Smooth muscle cell (in vitro differentiated cells): ENCODE results near the gene FAM72B. TPM values are rescaled to one million over a fixed set of nuclear protein-coding genes. Genes with fewer than 3 reads are reported as not detected.
"Not testable (repeated sequence)": the region's sequence is repeated elsewhere in the genome, so short reads cannot be mapped to it uniquely, and the experiment has no call there.

Source experiments
- DNase-seq: peaks from one replicate; lab custom pipeline; 2025; ENCODE audit not compliant: unreplicated experiment; lab: John Stamatoyannopoulos, UW
- H2AFZ ChIP-seq: fragments of 200-600 bp; sonication (generic); 2 replicates; pipeline ENCODE4 v1.6.0; 2016; ENCODE audit warnings: antibody characterized with exemption, low read depth, mild to moderate bottlenecking
- H3F3A ChIP-seq: fragments of 200-600 bp; sonication (generic); 2 replicates; pipeline ENCODE4 v1.6.0; 2017; ENCODE audit warnings: antibody characterized with exemption, low read depth
- H3K27ac ChIP-seq: fragments of 200-600 bp; sonication (generic); 2 replicates; pipeline ENCODE4 v1.5.1; 2016; ENCODE audit warnings: low read depth, mild to moderate bottlenecking
- H3K27me3 ChIP-seq: fragments of 200-600 bp; sonication (generic); 2 replicates; pipeline ENCODE4 v1.6.1; 2016; ENCODE audit warnings: low read depth, mild to moderate bottlenecking
- H3K36me3 ChIP-seq: fragments of 200-600 bp; sonication (generic); 2 replicates; pipeline ENCODE4 v1.5.1; 2016; ENCODE audit warnings: low read depth
- H3K4me1 ChIP-seq: fragments of 200-600 bp; sonication (generic); 2 replicates; pipeline ENCODE4 v1.5.1; 2016; ENCODE audit warnings: low read depth
- H3K4me2 ChIP-seq: fragments of 200-600 bp; sonication (generic); 2 replicates; pipeline ENCODE4 v1.6.0; 2016; ENCODE audit warnings: mild to moderate bottlenecking
- H3K4me3 ChIP-seq: fragments of 200-600 bp; sonication (generic); 2 replicates; pipeline ENCODE4 v1.5.1; 2016; ENCODE audit warnings: mild to moderate bottlenecking
- H3K79me2 ChIP-seq: fragments of 200-600 bp; sonication (generic); 2 replicates; pipeline ENCODE4 v1.6.0; 2016; ENCODE audit warnings: low read depth, mild to moderate bottlenecking
- H3K9ac ChIP-seq: fragments of 200-600 bp; sonication (generic); 2 replicates; pipeline ENCODE4 v1.6.0; 2016; ENCODE audit warnings: low read depth
- H3K9me3 ChIP-seq: fragments of 200-600 bp; sonication (generic); replicated peaks from 2 replicates; pipeline ENCODE4 v1.5.1; 2016; ENCODE audit warnings: low read depth
- H4K20me1 ChIP-seq: fragments of 200-600 bp; sonication (generic); 2 replicates; pipeline ENCODE4 v1.6.0; 2016; ENCODE audit warnings: low read depth
- WGBS: methylation state at CpG from one replicate; pipeline ENCODE4 v1.1.7; 2016; ENCODE audit warnings: low lambda C conversion rate; 5-methylcytosine and 5-hydroxymethylcytosine counted together
- polyA plus RNA-seq: library from polyadenylated mRNA; unstranded; fragments of >200 nt; fragmentation: Nextera tagmentation; extraction: Ambion mirVana; gene quantifications from 2 replicates; pipeline ENCODE4 v1.2.1, GENCODE V29; 2016
- total RNA-seq: library from RNA; depleted of rRNA; stranded (reverse); fragments of >200 nt; gene quantifications from 2 replicates; pipeline ENCODE4 v1.2.3, GENCODE V29; 2014

Gene FAM72B
- total and polyA plus RNA-seq, 2 experiments from 2014 or later: 1.6 to 1.7 TPM

DNA sequence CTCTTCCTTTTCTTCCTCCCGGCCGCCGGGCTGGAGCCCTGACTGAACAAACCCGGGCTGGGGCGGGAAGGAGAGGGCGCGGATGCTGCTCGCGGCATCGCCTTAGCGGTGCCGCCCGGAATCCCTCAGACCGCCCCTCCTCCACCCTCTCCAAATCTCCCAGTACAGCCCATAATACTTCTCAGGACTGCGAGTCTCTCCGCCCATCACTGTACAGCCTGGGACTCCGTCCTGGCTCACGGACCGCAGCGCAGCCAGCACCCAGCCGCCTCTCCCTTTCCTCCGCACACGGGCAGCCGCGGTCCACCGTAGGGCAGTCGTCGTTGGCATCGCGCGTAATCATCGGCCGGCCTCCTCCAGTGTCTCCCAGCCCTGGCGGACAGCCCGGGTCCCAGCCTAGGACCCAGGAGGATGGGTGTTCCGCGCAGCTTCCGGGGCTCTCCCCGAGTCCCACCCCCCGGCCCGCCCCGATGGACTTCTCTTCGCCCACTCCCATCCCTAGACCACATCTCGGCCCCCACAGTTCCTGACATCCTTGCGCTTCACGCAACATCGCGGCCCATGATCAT, 1.1 kb upstream of the FAM72B start:
- not testable (repeated sequence) for H3K9me3 ChIP-seq, DNase-seq, H3K27me3 ChIP-seq, H2AFZ ChIP-seq, H3F3A ChIP-seq, H3K27ac ChIP-seq, H4K20me1 ChIP-seq, H3K79me2 ChIP-seq, H3K36me3 ChIP-seq, H3K9ac ChIP-seq, H3K4me2 ChIP-seq, H3K4me1 ChIP-seq
- no CpG with 5 or more reads among the region's 48 CpGs for WGBS
- H3K4me3 ChIP-seq: peak overlapping the region; percentile 46

DNA sequence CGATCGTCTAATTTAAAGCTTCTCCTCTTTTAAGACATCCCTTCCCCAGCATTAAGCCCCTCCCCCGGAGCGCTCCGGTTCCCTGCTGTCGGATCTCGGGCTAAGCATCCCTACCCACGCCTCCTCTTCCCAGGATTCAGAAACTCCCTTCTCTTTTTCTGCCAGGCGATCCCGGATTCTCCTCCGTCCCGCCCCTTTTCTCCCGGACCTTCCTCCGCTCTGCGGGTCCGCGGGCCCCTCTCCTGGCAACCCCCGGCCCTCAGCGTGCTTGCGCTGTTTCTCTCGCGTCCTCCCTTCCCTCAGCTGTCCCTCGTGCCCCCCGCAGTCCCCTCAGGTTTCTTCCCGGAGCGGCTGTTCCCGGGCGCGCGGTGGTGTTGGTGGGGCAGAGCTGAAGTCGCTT, 273 bp downstream of the FAM72B start:
- no CpG with 5 or more reads among the region's 31 CpGs for WGBS
- not testable (repeated sequence) for H4K20me1 ChIP-seq, DNase-seq, H3K27ac ChIP-seq, H3K36me3 ChIP-seq, H3K79me2 ChIP-seq, H3K27me3 ChIP-seq, H3K9ac ChIP-seq, H3F3A ChIP-seq, H2AFZ ChIP-seq, H3K9me3 ChIP-seq, H3K4me1 ChIP-seq
- peak overlapping the region; percentile 82 for H3K4me2 ChIP-seq
- peak overlapping the region; percentile 56 for H3K4me3 ChIP-seq

DNA sequence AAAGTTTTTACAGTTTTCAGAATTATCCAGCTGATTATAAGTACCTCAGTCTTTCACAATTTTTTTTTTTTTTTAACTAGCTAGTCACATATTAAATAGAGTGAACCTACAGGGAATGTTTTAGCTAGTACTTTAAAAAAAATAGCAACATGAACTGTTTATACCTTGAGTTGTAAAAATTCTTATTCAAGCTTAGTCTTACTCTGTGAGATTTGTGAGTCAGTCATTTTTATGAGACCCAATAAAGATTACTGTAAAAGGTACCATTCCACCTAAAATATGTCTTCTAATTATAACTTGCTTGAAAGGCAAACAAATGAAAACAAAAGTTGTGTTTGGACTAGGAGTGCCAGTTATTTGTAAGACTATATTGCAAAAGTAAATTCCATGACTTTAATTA, 5.9 kb downstream of the FAM72B start:
- not testable (repeated sequence) for H4K20me1 ChIP-seq, H3K9me3 ChIP-seq, H3K4me3 ChIP-seq, DNase-seq, H3K27me3 ChIP-seq, H3K9ac ChIP-seq, H3K79me2 ChIP-seq, H2AFZ ChIP-seq, H3K36me3 ChIP-seq, H3F3A ChIP-seq, H3K27ac ChIP-seq, H3K4me2 ChIP-seq, H3K4me1 ChIP-seq

DNA sequence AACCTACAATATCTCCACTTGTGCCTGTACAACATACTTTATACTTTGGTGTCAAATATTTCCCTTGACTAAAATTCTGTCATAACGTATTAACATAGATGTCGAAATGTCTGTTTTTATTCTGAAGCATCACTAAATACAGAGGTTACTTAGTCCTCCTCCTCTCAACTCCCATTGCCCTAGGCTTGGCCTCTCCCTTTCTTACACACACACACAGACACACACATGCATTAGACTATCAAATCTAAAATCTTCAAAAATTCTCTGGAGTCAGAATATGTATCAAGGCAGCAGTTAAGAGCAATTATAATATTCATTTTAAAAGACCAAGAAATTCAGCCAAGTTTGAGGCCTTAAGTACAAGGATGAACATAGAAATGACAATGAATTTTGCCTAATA, 7.5 kb downstream of the FAM72B start:
- H3K4me3 ChIP-seq, H3K36me3 ChIP-seq, H3K4me1 ChIP-seq, H3K9ac ChIP-seq, H3K27ac ChIP-seq, H2AFZ ChIP-seq, H3F3A ChIP-seq, H3K4me2 ChIP-seq, H3K9me3 ChIP-seq, DNase-seq, H3K27me3 ChIP-seq, H3K79me2 ChIP-seq, H4K20me1 ChIP-seq: not testable (repeated sequence)
- WGBS: 100% methylated on average over 1 of the region's 2 CpGs

DNA sequence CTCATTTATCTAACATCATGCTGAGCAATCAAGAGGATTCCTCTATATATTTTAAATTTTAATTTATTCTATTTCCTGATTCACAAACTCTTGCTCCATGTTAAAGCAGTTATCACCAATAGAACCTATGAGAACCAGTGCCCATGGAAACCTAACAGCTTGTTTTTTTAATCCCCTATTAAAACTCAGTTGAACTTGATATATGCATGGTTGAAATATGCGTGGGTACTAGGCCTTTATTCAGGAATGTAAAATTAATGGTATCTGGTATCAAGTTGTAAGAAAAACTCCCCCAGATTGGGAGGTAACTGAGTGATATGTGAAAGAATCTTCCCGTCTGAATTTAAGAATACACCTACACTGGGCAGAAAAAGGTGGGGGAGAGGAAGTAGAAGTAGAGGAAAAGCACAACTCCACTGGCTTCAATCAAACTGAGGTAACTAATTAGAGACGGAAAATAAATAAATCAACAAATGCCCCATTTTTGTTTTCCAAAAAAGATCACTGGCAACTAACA, 15.9 kb downstream of the FAM72B start:
- not testable (repeated sequence) for H3K27ac ChIP-seq, H3K4me2 ChIP-seq, H3F3A ChIP-seq, H3K4me1 ChIP-seq, DNase-seq, H3K9me3 ChIP-seq, H3K36me3 ChIP-seq, H2AFZ ChIP-seq, H3K27me3 ChIP-seq, H4K20me1 ChIP-seq, H3K9ac ChIP-seq, H3K79me2 ChIP-seq, H3K4me3 ChIP-seq
- 93% methylated on average over 2 of the region's 3 CpGs for WGBS

DNA sequence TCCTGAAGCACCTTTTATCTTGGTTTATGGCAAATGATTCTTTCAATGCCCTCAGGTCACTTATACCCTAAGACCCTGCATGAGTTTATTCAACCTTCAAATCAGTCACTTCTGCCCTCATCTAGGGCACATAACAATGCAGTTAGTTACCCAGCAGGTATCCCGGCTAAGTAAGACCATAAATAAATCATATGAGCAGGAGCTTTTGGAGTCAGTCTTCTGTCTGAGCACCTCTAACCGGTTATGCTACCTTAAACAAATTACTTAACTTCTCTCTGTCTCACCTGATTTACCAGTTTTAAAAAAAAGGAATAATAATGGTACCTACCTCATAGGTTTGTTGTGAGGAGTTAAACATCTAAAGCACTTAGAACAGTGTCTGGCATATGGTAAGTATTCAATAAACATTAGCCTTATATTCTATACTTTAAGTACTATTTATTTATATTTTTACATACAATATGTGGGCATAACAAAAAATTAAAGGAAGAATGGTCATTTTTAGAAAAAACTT, 16.9 kb downstream of the FAM72B start:
- not testable (repeated sequence) for H4K20me1 ChIP-seq, H3K9ac ChIP-seq, H3K27me3 ChIP-seq, H3K9me3 ChIP-seq, H3K4me1 ChIP-seq, H3K79me2 ChIP-seq, H2AFZ ChIP-seq, H3K4me3 ChIP-seq, H3F3A ChIP-seq, DNase-seq, H3K4me2 ChIP-seq, H3K27ac ChIP-seq, H3K36me3 ChIP-seq
- WGBS: 69% methylated on average over 2 of the region's 2 CpGs

DNA sequence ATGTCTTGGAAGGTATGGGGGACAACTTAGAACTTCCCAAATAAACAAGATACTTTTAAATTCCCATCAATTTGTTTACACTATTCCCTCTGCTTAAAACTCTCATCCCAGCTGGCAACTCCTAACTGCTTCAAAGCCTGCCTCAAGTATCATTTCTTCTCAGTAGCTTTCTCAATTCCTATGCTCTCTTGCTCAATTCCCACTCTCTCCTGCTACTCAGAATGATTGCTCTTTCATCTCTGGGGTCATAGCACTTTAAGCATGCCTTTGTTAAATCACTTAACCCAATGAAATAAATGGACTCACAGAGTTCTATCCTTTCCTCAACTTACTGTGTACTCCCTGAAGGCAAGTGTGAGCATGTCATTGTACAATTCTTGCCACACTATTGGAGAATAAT, 18.8 kb downstream of the FAM72B start:
- not testable (repeated sequence) for H3K36me3 ChIP-seq, H3K79me2 ChIP-seq, H3K27me3 ChIP-seq, H3F3A ChIP-seq, H3K4me1 ChIP-seq, H4K20me1 ChIP-seq, H3K9ac ChIP-seq, H3K4me3 ChIP-seq, DNase-seq, H3K9me3 ChIP-seq, H3K27ac ChIP-seq, H3K4me2 ChIP-seq, H2AFZ ChIP-seq

DNA sequence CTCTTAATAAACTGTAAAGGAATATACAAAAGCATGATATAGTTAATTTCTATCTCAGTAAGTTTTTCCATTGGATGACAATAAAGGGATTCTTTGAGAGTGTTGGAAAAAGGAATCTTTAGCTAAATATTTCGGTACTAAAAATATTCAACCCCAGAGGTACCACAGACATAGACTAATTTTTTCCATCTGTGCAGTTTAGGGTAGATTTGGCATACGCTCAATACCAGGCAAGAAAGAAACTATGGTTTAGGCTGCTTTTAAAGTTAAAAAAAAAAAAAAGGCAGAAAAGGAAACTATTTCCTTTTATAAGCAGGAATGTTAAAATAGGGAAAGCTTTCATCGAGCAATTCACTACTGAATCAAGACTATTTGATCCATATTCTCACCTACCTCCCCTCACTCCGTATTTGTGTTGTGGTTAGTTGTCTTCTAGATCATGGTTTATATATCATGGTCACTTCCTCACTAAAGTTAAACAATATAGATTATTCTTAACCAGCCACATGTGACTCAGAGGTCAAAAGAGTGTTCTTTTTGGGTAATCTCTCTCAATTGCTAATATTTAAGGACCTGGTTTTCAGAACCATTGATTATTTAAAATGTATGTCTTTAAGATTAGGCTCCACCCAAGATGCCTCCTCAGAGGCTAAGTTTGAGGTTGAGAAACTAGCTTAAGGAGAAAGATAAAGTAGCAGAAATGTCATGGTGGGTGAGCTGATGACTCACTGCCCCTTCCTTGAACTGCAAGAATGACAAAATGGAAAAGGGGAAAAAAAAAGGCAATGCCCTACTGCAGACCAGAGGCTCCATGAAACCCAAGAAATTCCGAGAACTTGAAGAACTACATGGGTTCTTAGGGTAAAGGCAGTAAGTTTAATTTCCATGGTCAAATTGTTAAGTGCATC, 20.0 kb downstream of the FAM72B start:
- H3K36me3 ChIP-seq, H3K4me2 ChIP-seq, H3K79me2 ChIP-seq, H3K9ac ChIP-seq, H3K27me3 ChIP-seq, H3F3A ChIP-seq, H3K4me1 ChIP-seq, H3K4me3 ChIP-seq, H2AFZ ChIP-seq, H3K27ac ChIP-seq, H4K20me1 ChIP-seq, H3K9me3 ChIP-seq, DNase-seq: not testable (repeated sequence)
- WGBS: 24% methylated on average over 5 of the region's 5 CpGs
